HepG2 (cell line): Measurements from ENCODE around the gene DCAKD. TPM values are rescaled to one million over a fixed set of nuclear protein-coding genes. Genes with fewer than 3 reads are reported as not detected.

Source experiments
- ATAC-seq: fragments of 200-7000 bp; cut with Tn5 transposase; 3 replicates; pipeline ENCODE4 v1.9.1; 2020; ENCODE audit warnings: mild to moderate bottlenecking, moderate library complexity
- BruUV-seq: library from RNA; stranded (reverse); fragments of 400-500 nt; replicated peaks from 2 replicates; lab custom pipeline; 2021; lab: Mats Ljungman, UMichigan
- CTCF ChIA-PET: fragments of 300-600 bp; formaldehyde crosslinking; extraction: SDS; loops from one replicate; lab custom pipeline; 2021; ENCODE audit warnings: low total read pairs, inconsistent platforms, low intra/inter-chr PET ratio; lab: Yijun Ruan, JAX
- POLR2A ChIA-PET: fragments of 350-600 bp; sonication (Branson Sonifier 250); formaldehyde crosslinking; loops from one replicate; lab custom pipeline; 2020; ENCODE audit warnings: antibody characterized with exemption, inconsistent platforms; lab: Yijun Ruan, JAX
- DNase-seq: peaks from one replicate; pipeline ENCODE4 v3.0.0-alpha.2; 2015; ENCODE audit warnings: low spot score
- FAIRE-seq: peaks from 3 replicates; lab custom pipeline; 2011; peaks lifted over from hg19 to GRCh38; lab: Jason Lieb, UNC
- H2AFZ ChIP-seq: one replicate; pipeline ENCODE4 v1.6.1; 2011; ENCODE audit warnings: low read length, inconsistent platforms
- H3K27ac ChIP-seq: fragments of 300-600 bp; 3 replicates; pipeline ENCODE4 v1.8.0; 2011; ENCODE audit warnings: mixed run types, mild to moderate bottlenecking, mixed read lengths, low read length, inconsistent platforms; ENCODE audit not compliant: insufficient read depth; ENCODE audit errors: extremely low read length
- H3K27me3 ChIP-seq, 2 experiments: fragments of 200-600 bp in 1 of 2; 2 replicates in 1 of 2; 3 replicates in 1 of 2; pipeline versions ENCODE4 v1.6.0 to v1.8.0; 2011; ENCODE audit warnings: low read length in 2 of 2, mild to moderate bottlenecking in 2 of 2, moderate library complexity in 2 of 2, inconsistent platforms in 1 of 2; ENCODE audit not compliant: insufficient read depth in 2 of 2, control insufficient read depth in 1 of 2
- H3K36me3 ChIP-seq, 2 experiments: fragments of 200-600 bp in 1 of 2; replicated peaks in 1 of 2; 2 replicates in 1 of 2; 3 replicates in 1 of 2; pipeline versions ENCODE4 v1.5.1 to v1.8.0; 2011; ENCODE audit warnings: low read length in 2 of 2, inconsistent platforms in 1 of 2; ENCODE audit not compliant: insufficient read depth in 2 of 2, control insufficient read depth in 1 of 2
- H3K4me1 ChIP-seq: 2 replicates; pipeline ENCODE4 v1.5.1; 2012; ENCODE audit warnings: low read length, inconsistent platforms; ENCODE audit not compliant: insufficient read depth
- H3K4me2 ChIP-seq: 2 replicates; pipeline ENCODE4 v1.6.0; 2011; ENCODE audit warnings: low read depth, low read length, inconsistent platforms
- H3K4me3 ChIP-seq, 3 experiments: fragments of 200-600 bp in 1 of 3; sonication (generic), shearing (Covaris generic) in 1 of 3; replicated peaks in 1 of 3; 2 replicates each; pipeline ENCODE4 v1.5.1; 2011 to 2016; ENCODE audit warnings: low read length in 3 of 3, inconsistent platforms in 2 of 3, low read depth in 2 of 3, mild to moderate bottlenecking in 2 of 3, control low read depth in 1 of 3, mixed read lengths in 1 of 3; ENCODE audit not compliant: insufficient read depth in 1 of 3
- H3K79me2 ChIP-seq: one replicate; pipeline ENCODE4 v1.6.1; 2011; ENCODE audit warnings: low read length, inconsistent platforms; ENCODE audit not compliant: insufficient read depth
- H3K9ac ChIP-seq: 2 replicates; pipeline ENCODE4 v1.6.0; 2011; ENCODE audit warnings: mild to moderate bottlenecking, low read depth, low read length, inconsistent platforms; ENCODE audit not compliant: insufficient read depth
- H3K9me3 ChIP-seq: 2 replicates; pipeline ENCODE4 v1.5.1; 2012; ENCODE audit warnings: mild to moderate bottlenecking, low read length
- H4K20me1 ChIP-seq: 2 replicates; pipeline ENCODE4 v1.6.0; 2011; ENCODE audit warnings: inconsistent platforms, mild to moderate bottlenecking, low read length, moderate library complexity; ENCODE audit not compliant: insufficient read depth
- AHR ChIP-seq: IDR thresholded peaks from 2 replicates; pipeline ENCODE4 v1.6.1; 2018; ENCODE audit warnings: missing genetic modification reagents, missing compliant biosample characterization
- ARNT ChIP-seq: fragments of 450-650 bp; IDR thresholded peaks from 2 replicates; pipeline ENCODE4 v1.6.1; 2017
- MAFG ChIP-seq: sonication (generic); formaldehyde crosslinking; IDR thresholded peaks from 2 replicates; pipeline ENCODE4 v1.5.1; 2020; ENCODE audit warnings: mild to moderate bottlenecking, missing genetic modification reagents
- NPAS2 ChIP-seq: sonication (generic); formaldehyde crosslinking; IDR thresholded peaks from 2 replicates; pipeline ENCODE4 v1.8.0; 2022; ENCODE audit warnings: mild to moderate bottlenecking, missing genetic modification reagents, borderline replicate concordance
- PCBP1 ChIP-seq: fragments of 200-400 bp; formaldehyde crosslinking; IDR thresholded peaks from 2 replicates; pipeline ENCODE4 v1.6.1; 2017; ENCODE audit warnings: mild to moderate bottlenecking, low read depth, low read length, borderline replicate concordance
- POLR2AphosphoS5 ChIP-seq: IDR thresholded peaks from 2 replicates; pipeline ENCODE4 v1.6.1; 2012; ENCODE audit warnings: low read depth, low read length
- ZBTB20 ChIP-seq: sonication (generic); formaldehyde crosslinking; IDR thresholded peaks from 2 replicates; pipeline ENCODE4 v1.8.1; 2023; ENCODE audit warnings: missing genetic modification reagents, low read depth, mild to moderate bottlenecking, borderline replicate concordance
- ZNF121 ChIP-seq: sonication (generic); formaldehyde crosslinking; IDR thresholded peaks from 2 replicates; pipeline ENCODE4 v1.5.0; 2020; ENCODE audit warnings: mild to moderate bottlenecking, missing genetic modification reagents
- ZSCAN25 ChIP-seq: sonication (generic); formaldehyde crosslinking; IDR thresholded peaks from 2 replicates; pipeline ENCODE4 v1.8.0; 2022; ENCODE audit warnings: mild to moderate bottlenecking, missing genetic modification reagents
- in situ Hi-C: cut with HindIII; loops from 2 replicates; pipeline ENCODE4 v1.10.0; 2017; ENCODE audit warnings: low pct_unique_long_range_greater_than_20kb; ENCODE audit not compliant: extremely low pct_ligation_motif_present
- intact Hi-C: fragments of 100-400 bp; cut with micrococcal nuclease; formaldehyde crosslinking; loops from one replicate; pipeline ENCODE4 v1.10.0; 2022; ENCODE audit not compliant: unreplicated experiment
- polyA plus RNA-seq, 8 experiments: library from polyadenylated mRNA; depleted of rRNA in 3 of 8; stranded (reverse) in 7 of 8; unstranded in 1 of 8; fragments of >200 nt; fragmentation: Illumina TruSeq in 4 of 8; extraction: Trizol in 4 of 8; gene quantifications; 2 replicates each; pipeline versions ENCODE4 v1.2.1 to v1.2.3, GENCODE V29; 2011 to 2016; ENCODE audit warnings: low read depth in 4 of 8, missing spikeins in 1 of 8, mixed read lengths in 1 of 8; ENCODE audit not compliant: insufficient read depth in 1 of 8
- total RNA-seq, 5 experiments: library from RNA; depleted of rRNA; stranded (reverse); fragments of >200 nt; fragmentation: Illumina TruSeq; extraction: Trizol; gene quantifications; 2 replicates each; pipeline ENCODE4 v1.2.3, GENCODE V29; 2016; ENCODE audit warnings: low read depth in 1 of 5
- TF ChIP-seq, protein P1 (sequence below): sonication (generic); formaldehyde crosslinking; conservative IDR thresholded peaks from 2 replicates; pipeline ENCODE4 v1.8.0; 2022; ENCODE audit warnings: missing genetic modification reagents
- TF ChIP-seq, protein P2 (sequence below): sonication (generic); formaldehyde crosslinking; IDR thresholded peaks from 2 replicates; pipeline ENCODE4 v1.4.0; 2020; ENCODE audit warnings: missing genetic modification reagents, low read depth, mild to moderate bottlenecking, borderline replicate concordance
- TF ChIP-seq, protein P3 (sequence below): sonication (generic); formaldehyde crosslinking; IDR thresholded peaks from 2 replicates; pipeline ENCODE4 v1.5.0; 2020; ENCODE audit warnings: missing genetic modification reagents, mild to moderate bottlenecking, borderline replicate concordance
- TF ChIP-seq, protein P4 (sequence below): sonication (generic); formaldehyde crosslinking; IDR thresholded peaks from 2 replicates; pipeline ENCODE4 v1.5.0; 2020; ENCODE audit warnings: missing genetic modification reagents

Gene DCAKD
- total and polyA plus RNA-seq, 2 of the 13 experiments (the other 11 are each of a cell fraction or from before 2014, with no cell fraction given) = 25.9 to 29.2 TPM

DNA sequence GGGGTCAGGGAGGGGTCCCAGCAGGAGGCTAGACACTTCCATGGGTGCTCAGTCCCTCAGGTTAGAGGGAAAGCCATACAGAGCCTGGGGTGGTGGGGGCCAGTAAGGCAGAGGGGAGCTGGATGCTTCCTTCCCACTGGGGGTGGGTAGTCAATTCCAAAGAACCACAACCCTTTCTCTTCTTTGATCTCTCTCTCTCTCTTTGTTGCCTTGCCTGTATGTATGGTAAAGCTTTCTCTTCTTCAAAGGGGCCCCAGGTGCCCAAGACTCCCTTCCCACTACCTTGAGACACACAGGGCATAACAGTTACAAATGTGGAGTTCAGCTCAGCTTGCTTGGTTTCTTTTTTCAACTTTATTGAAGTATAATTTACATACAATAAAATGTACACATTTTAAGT lies 52.8 kb downstream of the DCAKD start:
- H3K9me3 ChIP-seq = peaks cover 7% of the 10 kb centered on the region; the same call in 1 of the 2 replicates
- no peak overlapping the region for H3K4me2 ChIP-seq
- no peak overlapping the region for H2AFZ ChIP-seq
- H3K9ac ChIP-seq = no peak overlapping the region
- FAIRE-seq (no peak), ATAC-seq (no peak), DNase-seq (no peak)
- no peaks in the 10 kb centered on the region for H3K79me2 ChIP-seq
- intact Hi-C loops = no loop called here
- in situ Hi-C loops = no loop called here
- H3K27me3 ChIP-seq = peaks cover 7 to 39% of the 10 kb centered on the region in 2 experiments; a peak in 4 of 5 replicates
- BruUV-seq = no TSS peak
- H4K20me1 ChIP-seq = no peaks in the 10 kb centered on the region
- peaks cover 12% of the 10 kb centered on the region for H3K4me1 ChIP-seq
- no peaks in the 10 kb centered on the region for H3K36me3 ChIP-seq
- ChIA-PET POLR2A (no interaction called here), CTCF (no interaction called here)
- no peak overlapping the region for H3K4me3 ChIP-seq
- TF ChIP-seq AHR (CRISPR knock-in tag) = no peak
- no peak for TF ChIP-seq ZNF121 (CRISPR knock-in tag)
- TF ChIP-seq, protein P1, sequence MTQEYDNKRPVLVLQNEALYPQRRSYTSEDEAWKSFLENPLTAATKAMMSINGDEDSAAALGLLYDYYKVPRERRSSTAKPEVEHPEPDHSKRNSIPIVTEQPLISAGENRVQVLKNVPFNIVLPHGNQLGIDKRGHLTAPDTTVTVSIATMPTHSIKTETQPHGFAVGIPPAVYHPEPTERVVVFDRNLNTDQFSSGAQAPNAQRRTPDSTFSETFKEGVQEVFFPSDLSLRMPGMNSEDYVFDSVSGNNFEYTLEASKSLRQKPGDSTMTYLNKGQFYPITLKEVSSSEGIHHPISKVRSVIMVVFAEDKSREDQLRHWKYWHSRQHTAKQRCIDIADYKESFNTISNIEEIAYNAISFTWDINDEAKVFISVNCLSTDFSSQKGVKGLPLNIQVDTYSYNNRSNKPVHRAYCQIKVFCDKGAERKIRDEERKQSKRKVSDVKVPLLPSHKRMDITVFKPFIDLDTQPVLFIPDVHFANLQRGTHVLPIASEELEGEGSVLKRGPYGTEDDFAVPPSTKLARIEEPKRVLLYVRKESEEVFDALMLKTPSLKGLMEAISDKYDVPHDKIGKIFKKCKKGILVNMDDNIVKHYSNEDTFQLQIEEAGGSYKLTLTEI = no peak
- TF ChIP-seq ARNT = no peak
- TF ChIP-seq NPAS2 = no peak
- no peak for TF ChIP-seq ZSCAN25
- TF ChIP-seq, protein P2, sequence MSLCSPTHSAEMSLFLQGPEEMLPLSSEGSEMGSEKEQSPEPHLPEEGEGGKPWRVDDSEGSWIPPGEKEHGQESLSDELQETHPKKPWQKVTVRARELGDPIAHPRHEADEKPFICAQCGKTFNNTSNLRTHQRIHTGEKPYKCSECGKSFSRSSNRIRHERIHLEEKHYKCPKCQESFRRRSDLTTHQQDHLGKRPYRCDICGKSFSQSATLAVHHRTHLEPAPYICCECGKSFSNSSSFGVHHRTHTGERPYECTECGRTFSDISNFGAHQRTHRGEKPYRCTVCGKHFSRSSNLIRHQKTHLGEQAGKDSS = no peak
- TF ChIP-seq PCBP1 = no peak
- TF ChIP-seq, protein P3, sequence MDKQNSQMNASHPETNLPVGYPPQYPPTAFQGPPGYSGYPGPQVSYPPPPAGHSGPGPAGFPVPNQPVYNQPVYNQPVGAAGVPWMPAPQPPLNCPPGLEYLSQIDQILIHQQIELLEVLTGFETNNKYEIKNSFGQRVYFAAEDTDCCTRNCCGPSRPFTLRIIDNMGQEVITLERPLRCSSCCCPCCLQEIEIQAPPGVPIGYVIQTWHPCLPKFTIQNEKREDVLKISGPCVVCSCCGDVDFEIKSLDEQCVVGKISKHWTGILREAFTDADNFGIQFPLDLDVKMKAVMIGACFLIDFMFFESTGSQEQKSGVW (CRISPR knock-in tag) = no peak
- no peak for TF ChIP-seq POLR2AphosphoS5
- TF ChIP-seq ZBTB20 (CRISPR knock-in tag) = no peak
- TF ChIP-seq, protein P4, sequence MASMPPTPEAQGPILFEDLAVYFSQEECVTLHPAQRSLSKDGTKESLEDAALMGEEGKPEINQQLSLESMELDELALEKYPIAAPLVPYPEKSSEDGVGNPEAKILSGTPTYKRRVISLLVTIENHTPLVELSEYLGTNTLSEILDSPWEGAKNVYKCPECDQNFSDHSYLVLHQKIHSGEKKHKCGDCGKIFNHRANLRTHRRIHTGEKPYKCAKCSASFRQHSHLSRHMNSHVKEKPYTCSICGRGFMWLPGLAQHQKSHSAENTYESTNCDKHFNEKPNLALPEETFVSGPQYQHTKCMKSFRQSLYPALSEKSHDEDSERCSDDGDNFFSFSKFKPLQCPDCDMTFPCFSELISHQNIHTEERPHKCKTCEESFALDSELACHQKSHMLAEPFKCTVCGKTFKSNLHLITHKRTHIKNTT (CRISPR knock-in tag) = no peak
- TF ChIP-seq MAFG (CRISPR knock-in tag) = no peak
- no peak overlapping the region for H3K27ac ChIP-seq
